ENCODE results near the gene SCGN.

- TF ChIP-seq, protein P1, sequence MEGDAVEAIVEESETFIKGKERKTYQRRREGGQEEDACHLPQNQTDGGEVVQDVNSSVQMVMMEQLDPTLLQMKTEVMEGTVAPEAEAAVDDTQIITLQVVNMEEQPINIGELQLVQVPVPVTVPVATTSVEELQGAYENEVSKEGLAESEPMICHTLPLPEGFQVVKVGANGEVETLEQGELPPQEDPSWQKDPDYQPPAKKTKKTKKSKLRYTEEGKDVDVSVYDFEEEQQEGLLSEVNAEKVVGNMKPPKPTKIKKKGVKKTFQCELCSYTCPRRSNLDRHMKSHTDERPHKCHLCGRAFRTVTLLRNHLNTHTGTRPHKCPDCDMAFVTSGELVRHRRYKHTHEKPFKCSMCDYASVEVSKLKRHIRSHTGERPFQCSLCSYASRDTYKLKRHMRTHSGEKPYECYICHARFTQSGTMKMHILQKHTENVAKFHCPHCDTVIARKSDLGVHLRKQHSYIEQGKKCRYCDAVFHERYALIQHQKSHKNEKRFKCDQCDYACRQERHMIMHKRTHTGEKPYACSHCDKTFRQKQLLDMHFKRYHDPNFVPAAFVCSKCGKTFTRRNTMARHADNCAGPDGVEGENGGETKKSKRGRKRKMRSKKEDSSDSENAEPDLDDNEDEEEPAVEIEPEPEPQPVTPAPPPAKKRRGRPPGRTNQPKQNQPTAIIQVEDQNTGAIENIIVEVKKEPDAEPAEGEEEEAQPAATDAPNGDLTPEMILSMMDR (conservative IDR thresholded peaks at IDR 0.05; ENCODE audit: low read length) = no peak
- no peak for TF ChIP-seq EZH2phosphoT487 (IDR thresholded peaks at IDR 0.05; ENCODE audit: borderline replicate concordance)
Measured at GRCh38 chr6:25727028-25727427, 75.0 kb downstream of the SCGN start.

Measured in Loucy (cell line).